IMR-90 (cell line): Measurements from ENCODE around the gene HEBP1. TPM values are rescaled to one million over a fixed set of nuclear protein-coding genes. Genes with fewer than 3 reads are reported as not detected.

Experiments
- ATAC-seq: fragments of 200-7000 bp; cut with Tn5 transposase; 2 replicates; pipeline ENCODE4 v1.9.1; 2020; ENCODE audit warnings: low read depth, mild to moderate bottlenecking, moderate library complexity
- BruUV-seq: library from RNA; stranded (reverse); fragments of 400-500 nt; replicated peaks from 2 replicates; lab custom pipeline; 2021; lab: Mats Ljungman, UMichigan
- CTCF ChIA-PET: fragments of 300-600 bp; formaldehyde crosslinking; extraction: SDS; loops from one replicate; lab custom pipeline; 2021; ENCODE audit warnings: antibody characterized with exemption; lab: Yijun Ruan, JAX
- POLR2A ChIA-PET: fragments of 300-600 bp; sonication (Branson Sonifier 250); formaldehyde crosslinking; loops from one replicate; lab custom pipeline; 2022; ENCODE audit warnings: antibody characterized with exemption; ENCODE audit not compliant: unreplicated experiment; lab: Charles Lee
- DNase-seq: peaks from one replicate; pipeline ENCODE4 v3.0.0; 2013
- H2AFZ ChIP-seq: replicated peaks from 2 replicates; pipeline ENCODE3; 2013; ENCODE audit warnings: low read length, mild to moderate bottlenecking; ENCODE audit not compliant: poor library complexity
- H2AK5ac ChIP-seq: 2 replicates; pipeline ENCODE4 v1.6.1; 2013; ENCODE audit warnings: low read depth, low read length, inconsistent platforms
- H2AK9ac ChIP-seq: replicated peaks from 2 replicates; pipeline ENCODE3; 2013; ENCODE audit warnings: mild to moderate bottlenecking, low read depth, low read length, moderate library complexity; ENCODE audit not compliant: poor library complexity
- H2BK120ac ChIP-seq: 2 replicates; pipeline ENCODE4 v1.6.1; 2013; ENCODE audit warnings: low read depth, low read length, inconsistent platforms
- H2BK15ac ChIP-seq: 3 replicates; pipeline ENCODE4 v1.6.1; 2013; ENCODE audit warnings: low read depth, low read length, inconsistent platforms
- H2BK20ac ChIP-seq: 2 replicates; pipeline ENCODE4 v1.6.1; 2013; ENCODE audit warnings: low read depth, mild to moderate bottlenecking, inconsistent platforms, low read length, moderate library complexity
- H2BK5ac ChIP-seq: 2 replicates; pipeline ENCODE4 v1.6.1; 2013; ENCODE audit warnings: mild to moderate bottlenecking, low read depth, low read length, inconsistent platforms; ENCODE audit not compliant: poor library complexity, severe bottlenecking
- H3K14ac ChIP-seq: replicated peaks from 2 replicates; pipeline ENCODE4 v1.6.1; 2013; ENCODE audit warnings: low read depth, low read length, inconsistent platforms
- H3K18ac ChIP-seq: 2 replicates; pipeline ENCODE4 v1.6.1; 2013; ENCODE audit warnings: low read depth, low read length, control low read depth
- H3K23ac ChIP-seq: 2 replicates; pipeline ENCODE4 v1.6.1; 2013; ENCODE audit warnings: low read depth, low read length, inconsistent platforms
- H3K27ac ChIP-seq: 2 replicates; pipeline ENCODE4 v1.5.1; 2013; ENCODE audit warnings: mild to moderate bottlenecking, control low read depth, low read length; ENCODE audit not compliant: insufficient read depth
- H3K27me3 ChIP-seq: 2 replicates; pipeline ENCODE4 v1.6.1; 2013; ENCODE audit warnings: low read length; ENCODE audit not compliant: control insufficient read depth, insufficient read depth
- H3K36me3 ChIP-seq: 2 replicates; pipeline ENCODE4 v1.6.1; 2013; ENCODE audit warnings: low read length, mixed read lengths; ENCODE audit not compliant: control insufficient read depth, insufficient read depth
- H3K4ac ChIP-seq: 2 replicates; pipeline ENCODE4 v1.6.1; 2013; ENCODE audit warnings: low read depth, low read length, inconsistent platforms
- H3K4me1 ChIP-seq: 2 replicates; pipeline ENCODE4 v1.6.1; 2013; ENCODE audit warnings: low read length, mixed read lengths; ENCODE audit not compliant: control insufficient read depth, insufficient read depth
- H3K4me2 ChIP-seq: 2 replicates; pipeline ENCODE4 v1.6.1; 2013; ENCODE audit warnings: low read depth, mild to moderate bottlenecking, control low read depth, low read length, moderate library complexity
- H3K4me3 ChIP-seq: 2 replicates; pipeline ENCODE4 v1.5.1; 2013; ENCODE audit warnings: low read depth, mild to moderate bottlenecking, control low read depth, low read length, moderate library complexity; ENCODE audit not compliant: insufficient read depth
- H3K56ac ChIP-seq: 2 replicates; pipeline ENCODE4 v1.6.1; 2013; ENCODE audit warnings: low read length, inconsistent platforms; ENCODE audit not compliant: insufficient read depth; ENCODE audit errors: extremely low read depth
- H3K79me1 ChIP-seq, 2 experiments: 2 replicates each; pipeline ENCODE4 v1.6.1; 2013; ENCODE audit warnings: low read length in 2 of 2, inconsistent platforms in 1 of 2, low read depth in 1 of 2
- H3K9ac ChIP-seq: 2 replicates; pipeline ENCODE4 v1.6.1; 2013; ENCODE audit warnings: low read depth, low read length, control low read depth
- H3K9me1 ChIP-seq: 2 replicates; pipeline ENCODE4 v1.6.1; 2013; ENCODE audit warnings: low read length, inconsistent platforms; ENCODE audit not compliant: insufficient read depth
- H3K9me3 ChIP-seq: 2 replicates; pipeline ENCODE4 v1.6.1; 2013; ENCODE audit warnings: low read length; ENCODE audit not compliant: control insufficient read depth, insufficient read depth
- H4K20me1 ChIP-seq: 2 replicates; pipeline ENCODE4 v1.6.1; 2013; ENCODE audit warnings: low read length, inconsistent platforms; ENCODE audit not compliant: insufficient read depth
- H4K5ac ChIP-seq: 2 replicates; pipeline ENCODE4 v1.6.1; 2013; ENCODE audit warnings: mild to moderate bottlenecking, low read depth, low read length, control low read depth
- H4K8ac ChIP-seq, 2 experiments: 2 replicates each; pipeline ENCODE4 v1.6.1; 2013; ENCODE audit warnings: low read depth in 2 of 2, low read length in 2 of 2, control low read depth in 1 of 2, inconsistent platforms in 1 of 2
- H4K91ac ChIP-seq: 2 replicates; pipeline ENCODE4 v1.6.1; 2013; ENCODE audit warnings: low read depth, low read length, inconsistent platforms; ENCODE audit not compliant: insufficient read depth
- BHLHE40 ChIP-seq: fragments of 150-350 bp; IDR thresholded peaks from 2 replicates; pipeline ENCODE4 v1.6.1; 2016; ENCODE audit warnings: mild to moderate bottlenecking, low read depth, low read length
- CEBPB ChIP-seq: IDR thresholded peaks from 2 replicates; pipeline ENCODE4 v1.6.1; 2012; ENCODE audit warnings: low read depth, low read length, improper control_type of control experiment
- ELK1 ChIP-seq: fragments of 150-350 bp; IDR thresholded peaks from 2 replicates; pipeline ENCODE4 v1.6.1; 2016; ENCODE audit warnings: low read depth, mild to moderate bottlenecking, low read length, moderate library complexity, borderline replicate concordance
- NFE2L2 ChIP-seq: fragments of 150-350 bp; IDR thresholded peaks from 2 replicates; pipeline ENCODE4 v1.6.1; 2016; ENCODE audit warnings: low read depth, mild to moderate bottlenecking, low read length
- RCOR1 ChIP-seq: IDR thresholded peaks from 2 replicates; pipeline ENCODE4 v1.6.1; 2012; ENCODE audit warnings: mild to moderate bottlenecking, low read length, improper control_type of control experiment; ENCODE audit not compliant: insufficient replicate concordance
- WGBS, 2 experiments: methylation state at CpG; one replicate each; pipeline versions ENCODE4 v1.1.5 to v1.1.7; 2013; ENCODE audit warnings: missing lambda C conversion rate in 2 of 2; ENCODE audit not compliant: insufficient read length in 1 of 2; ENCODE audit errors: extremely low coverage in 2 of 2; 5-methylcytosine and 5-hydroxymethylcytosine counted together
- dilution Hi-C: fragments of 300-500 bp; cut with HindIII; formaldehyde crosslinking; loops from one replicate; pipeline ENCODE4 v1.14.3; 2018; ENCODE audit warnings: low sequenced_read_pairs; ENCODE audit not compliant: unreplicated experiment
- in situ Hi-C: fragments of 300-500 bp; cut with MboI; formaldehyde crosslinking; loops from 3 replicates; pipeline ENCODE4 v1.14.3; 2019; ENCODE audit warnings: low sequenced_read_pairs, inconsistent platforms, mixed read lengths
- intact Hi-C: fragments of 100-400 bp; cut with micrococcal nuclease; formaldehyde crosslinking; loops from 2 replicates; pipeline ENCODE4 v1.10.0; 2022
- polyA plus RNA-seq, 3 experiments: library from polyadenylated mRNA; depleted of rRNA; stranded (reverse); fragments of >200 nt; gene quantifications; 2 replicates each; pipeline ENCODE4 v1.2.3, GENCODE V29; 2012; ENCODE audit warnings: low replicate concordance in 1 of 3
- total RNA-seq: library from RNA; depleted of rRNA; stranded (reverse); fragments of >200 nt; gene quantifications from 2 replicates; pipeline ENCODE4 v1.2.3, GENCODE V29; 2012

The HEBP1 gene
- total and polyA plus RNA-seq, 2 of the 4 experiments (the other 2 are of a cell fraction): 18.8 to 49.2 TPM

GRCh38 chr12:13038491-13039161 is 38.6 kb upstream of the HEBP1 start:
- Histone ChIP-seq H3K36me3 (no peaks in the 10 kb centered on the region), H3K27ac (no peak overlapping the region), H2BK5ac (no peak overlapping the region), H4K8ac (no peak overlapping the region), H4K20me1 (no peaks in the 10 kb centered on the region), H3K4me1 (peaks cover 4% of the 10 kb centered on the region), H3K9me1 (0 out of 2 replicates have a peak, but pooled peaks cover 2% of the 10 kb centered on the region), H3K23ac (no peak overlapping the region), H3K27me3 (no peaks in the 10 kb centered on the region), H3K9me3 (no peaks in the 10 kb centered on the region), H3K14ac (no peak overlapping the region), H3K4me3 (no peak overlapping the region), H3K18ac (no peak overlapping the region), H2BK120ac (no peak overlapping the region), H4K91ac (no peak overlapping the region), H3K4ac (no peak overlapping the region), H2BK15ac (peak overlapping the region; percentile 21; the same call in 1 of the 3 replicates), H3K79me1 (no peaks in the 10 kb centered on the region), H2AK5ac (no peak overlapping the region), H2AK9ac (no peak overlapping the region), H3K4me2 (no peak overlapping the region), H2BK20ac (no peak overlapping the region), H3K9ac (no peak overlapping the region), H3K56ac (no peak overlapping the region), H4K5ac (no peak overlapping the region), H2AFZ (no peak overlapping the region)
- in situ Hi-C loops: loop anchor here (25.0 kb wide), 1 partner anchor 499 kb away; no protein-coding TSS in a partner anchor
- BruUV-seq: no TSS peak
- POLR2A ChIA-PET: interaction anchor here (0.6 kb wide), 1 partner anchor 11 kb away, joined by 17 read pairs; no protein-coding TSS in a partner anchor
- dilution Hi-C loops: no loop called here
- no CpG with 5 or more reads among the region's 4 CpGs for WGBS, 2 experiments
- intact Hi-C loops: no loop called here
- peak; percentile 71 for ATAC-seq
- TF ChIP-seq ELK1 (no peak), RCOR1 (no peak), CEBPB (no peak), BHLHE40 (no peak), NFE2L2 (no peak)
- peak; percentile 86 for DNase-seq
- CTCF ChIA-PET: interaction anchor here (0.7 kb wide), 2 partner anchors 14 to 173 kb away, joined by 3 read pairs; no protein-coding TSS in a partner anchor
